Osteocyte (in vitro differentiated cells): ENCODE data around the gene CPSF6. TPM values are rescaled to one million over a fixed set of nuclear protein-coding genes. Genes with fewer than 3 reads are reported as not detected.

Experiments used
- DNase-seq: peaks from one replicate; pipeline ENCODE4 v3.0.0; 2021; ENCODE audit warnings: mixed read lengths; ENCODE audit not compliant: unreplicated experiment; ENCODE audit errors: extremely low spot score
- H3K27ac Mint-ChIP-seq: one replicate; pipeline ENCODE4 v1.8.0; 2021; ENCODE audit warnings: mild to moderate bottlenecking, mixed read lengths; ENCODE audit not compliant: unreplicated experiment
- H3K27me3 Mint-ChIP-seq: one replicate; pipeline ENCODE4 v1.8.0; 2021; ENCODE audit warnings: mixed read lengths; ENCODE audit not compliant: unreplicated experiment
- H3K36me3 Mint-ChIP-seq: one replicate; pipeline ENCODE4 v1.8.0; 2021; ENCODE audit warnings: mixed read lengths; ENCODE audit not compliant: unreplicated experiment
- H3K4me1 Mint-ChIP-seq: one replicate; pipeline ENCODE4 v1.8.0; 2021; ENCODE audit warnings: mixed read lengths; ENCODE audit not compliant: unreplicated experiment
- H3K4me3 Mint-ChIP-seq: one replicate; pipeline ENCODE4 v1.8.0; 2021; ENCODE audit warnings: mild to moderate bottlenecking, moderate library complexity, mixed read lengths; ENCODE audit not compliant: unreplicated experiment
- H3K9me3 Mint-ChIP-seq: one replicate; pipeline ENCODE4 v1.8.0; 2021; ENCODE audit warnings: mixed read lengths; ENCODE audit not compliant: unreplicated experiment
- total RNA-seq: library from RNA; stranded (reverse); gene quantifications from 2 replicates; pipeline ENCODE4 v1.2.1, GENCODE V29; 2021
- TF ChIP-seq, protein P1 (sequence below): fragments of 200-600 bp; sonication (generic); IDR thresholded peaks from 2 replicates; pipeline ENCODE4 v1.5.0; 2021; ENCODE audit warnings: antibody characterized with exemption, mild to moderate bottlenecking, moderate library complexity

CPSF6 gene
- total RNA-seq, 1 donor from 2014 or later, result 70.2 TPM

GRCh38 chr12:69287556-69287955 is 48.2 kb downstream of the CPSF6 start:
- peaks cover 15% of the 10 kb centered on the region for H3K4me1 Mint-ChIP-seq
- H3K27ac Mint-ChIP-seq, result no peak overlapping the region
- no peak for DNase-seq
- no peak overlapping the region for H3K4me3 Mint-ChIP-seq
- no peaks in the 10 kb centered on the region for H3K9me3 Mint-ChIP-seq
- TF ChIP-seq, protein P1, sequence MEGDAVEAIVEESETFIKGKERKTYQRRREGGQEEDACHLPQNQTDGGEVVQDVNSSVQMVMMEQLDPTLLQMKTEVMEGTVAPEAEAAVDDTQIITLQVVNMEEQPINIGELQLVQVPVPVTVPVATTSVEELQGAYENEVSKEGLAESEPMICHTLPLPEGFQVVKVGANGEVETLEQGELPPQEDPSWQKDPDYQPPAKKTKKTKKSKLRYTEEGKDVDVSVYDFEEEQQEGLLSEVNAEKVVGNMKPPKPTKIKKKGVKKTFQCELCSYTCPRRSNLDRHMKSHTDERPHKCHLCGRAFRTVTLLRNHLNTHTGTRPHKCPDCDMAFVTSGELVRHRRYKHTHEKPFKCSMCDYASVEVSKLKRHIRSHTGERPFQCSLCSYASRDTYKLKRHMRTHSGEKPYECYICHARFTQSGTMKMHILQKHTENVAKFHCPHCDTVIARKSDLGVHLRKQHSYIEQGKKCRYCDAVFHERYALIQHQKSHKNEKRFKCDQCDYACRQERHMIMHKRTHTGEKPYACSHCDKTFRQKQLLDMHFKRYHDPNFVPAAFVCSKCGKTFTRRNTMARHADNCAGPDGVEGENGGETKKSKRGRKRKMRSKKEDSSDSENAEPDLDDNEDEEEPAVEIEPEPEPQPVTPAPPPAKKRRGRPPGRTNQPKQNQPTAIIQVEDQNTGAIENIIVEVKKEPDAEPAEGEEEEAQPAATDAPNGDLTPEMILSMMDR, result no peak
- peaks cover 61% of the 10 kb centered on the region for H3K27me3 Mint-ChIP-seq
- H3K36me3 Mint-ChIP-seq, result no peaks in the 10 kb centered on the region

DNA sequence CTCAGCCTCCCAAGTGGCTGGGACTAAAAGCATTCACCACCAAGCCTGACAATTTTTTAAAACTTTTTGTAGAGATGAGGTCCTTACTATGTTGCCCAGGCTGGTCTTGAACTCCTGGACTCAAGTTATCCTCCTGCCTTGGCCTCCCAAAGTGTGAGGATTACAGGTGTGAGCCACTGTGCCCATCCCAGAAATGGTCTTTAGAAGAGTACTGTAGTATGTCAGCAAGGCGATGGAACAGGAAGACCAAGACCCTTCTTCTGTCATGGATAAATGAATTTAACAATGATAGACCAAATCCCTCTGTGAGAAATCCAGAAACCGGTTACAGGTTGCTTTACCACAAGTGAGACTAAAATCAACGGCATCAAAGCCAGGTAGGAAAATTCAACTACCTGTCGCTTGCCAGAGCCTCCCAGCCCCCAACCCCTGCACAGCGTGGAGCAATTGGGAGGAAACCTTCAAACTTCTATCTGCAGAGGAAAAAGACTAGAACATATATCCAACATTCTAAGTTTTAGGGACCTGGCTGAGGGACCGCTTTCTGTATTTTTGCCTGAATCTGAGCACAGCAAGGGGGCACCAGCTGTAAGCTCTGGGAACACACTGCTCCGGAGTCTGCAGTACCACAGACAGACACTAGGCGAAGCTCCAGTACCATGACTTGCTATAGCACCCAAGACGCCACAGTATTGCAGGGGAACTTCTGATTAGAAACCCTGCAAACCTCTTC is 51.3 kb downstream of the CPSF6 start:
- Mint-ChIP-seq H3K36me3 (no peaks in the 10 kb centered on the region), H3K4me1 (no peaks in the 10 kb centered on the region), H3K27ac (no peak overlapping the region), H3K27me3 (peaks cover 64% of the 10 kb centered on the region), H3K4me3 (no peak overlapping the region), H3K9me3 (no peaks in the 10 kb centered on the region)
- no peak for DNase-seq
- TF ChIP-seq, protein P1, result peak; percentile 61

- Mint-ChIP-seq H3K4me3 (no peak overlapping the region), H3K9me3 (no peaks in the 10 kb centered on the region), H3K36me3 (no peaks in the 10 kb centered on the region), H3K27ac (no peak overlapping the region), H3K27me3 (peaks cover 64% of the 10 kb centered on the region), H3K4me1 (no peaks in the 10 kb centered on the region)
- DNase-seq, result no peak
- TF ChIP-seq, protein P1, result no peak
These were observed 51.9 kb downstream of the CPSF6 start for GRCh38 chr12:69291278-69291593.

- H3K4me1 Mint-ChIP-seq, result no peaks in the 10 kb centered on the region
- H3K9me3 Mint-ChIP-seq, result peaks cover 5% of the 10 kb centered on the region
- TF ChIP-seq, protein P1, result no peak
- H3K36me3 Mint-ChIP-seq, result no peaks in the 10 kb centered on the region
- H3K4me3 Mint-ChIP-seq, result no peak overlapping the region
- DNase-seq, result no peak
- no peak overlapping the region for H3K27ac Mint-ChIP-seq
- peaks cover 53% of the 10 kb centered on the region for H3K27me3 Mint-ChIP-seq
These were observed 58.8 kb downstream of the CPSF6 start for GRCh38 chr12:69298133-69298532.

GRCh38 chr12:69298947-69299346 is 59.6 kb downstream of the CPSF6 start:
- Mint-ChIP-seq H3K36me3 (no peaks in the 10 kb centered on the region), H3K27me3 (peaks cover 53% of the 10 kb centered on the region), H3K4me3 (no peak overlapping the region), H3K4me1 (no peaks in the 10 kb centered on the region), H3K27ac (no peak overlapping the region), H3K9me3 (peaks cover 10% of the 10 kb centered on the region)
- TF ChIP-seq, protein P1, result no peak
- no peak for DNase-seq
